Prostate gland (tissue), 2 donors: ENCODE results near the gene LCE1C. TPM values are rescaled to one million over a fixed set of nuclear protein-coding genes. Genes with fewer than 3 reads are reported as not detected.

Source experiments
- DNase-seq: peaks from one replicate; pipeline ENCODE4 v3.0.0-alpha.2; 2019; ENCODE audit warnings: low spot score
- H3K27ac ChIP-seq, 2 donors: fragments of 200-600 bp; sonication (generic); 2 replicates each; pipeline ENCODE4 v1.5.1; 2017 to 2019
- H3K27me3 ChIP-seq: fragments of 200-600 bp; sonication (generic); replicated peaks from 2 replicates; pipeline ENCODE4 v1.5.1; 2019; ENCODE audit not compliant: insufficient read depth
- H3K36me3 ChIP-seq, 2 donors: fragments of 200-600 bp; sonication (generic); 1 replicate in 1 of 2; 2 replicates in 1 of 2; pipeline versions ENCODE4 v1.5.1 to v1.8.1; 2017 to 2019
- H3K4me1 ChIP-seq: fragments of 200-600 bp; sonication (generic); replicated peaks from 2 replicates; pipeline ENCODE4 v1.5.1; 2019
- H3K4me3 ChIP-seq, 2 donors: fragments of 200-600 bp; sonication (generic); 2 replicates each; pipeline ENCODE4 v1.5.1; 2017 to 2019
- H3K9me3 ChIP-seq: fragments of 200-600 bp; sonication (generic); 2 replicates; pipeline ENCODE4 v1.5.1; 2017
- CTCF ChIP-seq, 4 experiments: fragments of 200-600 bp in 2 of 4; fragments of 450-650 bp in 2 of 4; sonication (generic) in 2 of 4; IDR thresholded peaks; 1 replicate in 3 of 4; 2 replicates in 1 of 4; pipeline ENCODE4 v1.5.1; 2016 to 2019; ENCODE audit warnings: antibody characterized with exemption in 4 of 4, mild to moderate bottlenecking in 2 of 4, moderate library complexity in 2 of 4
- POLR2A ChIP-seq: fragments of 450-650 bp; IDR thresholded peaks from one replicate; pipeline ENCODE4 v1.6.1; 2016; ENCODE audit warnings: antibody characterized with exemption, mild to moderate bottlenecking
- POLR2AphosphoS5 ChIP-seq: sonication (generic); formaldehyde crosslinking; IDR thresholded peaks from one replicate; pipeline ENCODE4 v1.6.1; 2017; ENCODE audit warnings: antibody characterized with exemption
- WGBS: methylation state at CpG from one replicate; pipeline ENCODE4 v1.1.5; 2018; 5-methylcytosine and 5-hydroxymethylcytosine counted together
- intact Hi-C: fragments of 100-400 bp; cut with DNase I; formaldehyde crosslinking; loops from one replicate; pipeline ENCODE4 v1.14.2; 2022
- total RNA-seq, 2 donors: library from RNA; depleted of rRNA; stranded (reverse); fragments of >200 nt; gene quantifications; one replicate each; pipeline ENCODE4 v1.1.0, GENCODE V29; 2016

LCE1C gene
- total RNA-seq, 2 donors from 2014 or later = 8.6 TPM; not detected in 1

GRCh38 chr1:152777510-152778137, 28.8 kb downstream of the LCE1C start:
- WGBS = 61% methylated on average over 4 of the region's 4 CpGs
- Histone ChIP-seq H3K27me3 (no peaks in the 10 kb centered on the region), H3K36me3 (no peaks in the 10 kb centered on the region), H3K4me3 (no peak overlapping the region), H3K4me1 (no peaks in the 10 kb centered on the region), H3K9me3 (no peaks in the 10 kb centered on the region), H3K27ac (no peak overlapping the region)
- TF ChIP-seq POLR2A (no peak), POLR2AphosphoS5 (no peak), CTCF (IDR thresholded peaks at IDR 0.05) (no peak)
- DNase-seq = no peak
- intact Hi-C loops = no loop called here

GRCh38 chr1:152776361-152776760, 30.1 kb downstream of the LCE1C start:
- no peak for TF ChIP-seq POLR2A
- TF ChIP-seq CTCF (IDR thresholded peaks at IDR 0.05) = no peak
- no peak for TF ChIP-seq POLR2AphosphoS5
- no peak for DNase-seq
- no peaks in the 10 kb centered on the region for H3K9me3 ChIP-seq
- H3K27me3 ChIP-seq = no peaks in the 10 kb centered on the region
- no peaks in the 10 kb centered on the region for H3K4me1 ChIP-seq
- intact Hi-C loops = no loop called here
- no peak overlapping the region for H3K4me3 ChIP-seq
- no peak overlapping the region for H3K27ac ChIP-seq
- WGBS = 71% methylated on average over 9 of the region's 11 CpGs
- H3K36me3 ChIP-seq = no peaks in the 10 kb centered on the region

- no peak for TF ChIP-seq POLR2A
- TF ChIP-seq POLR2AphosphoS5 = no peak
- no peak for TF ChIP-seq CTCF (IDR thresholded peaks at IDR 0.05)
- intact Hi-C loops = no loop called here
- no peak within 1 kb of the TSS for H3K4me3 ChIP-seq
- no peaks in the 10 kb centered on the region for H3K27me3 ChIP-seq
- no peak within 1 kb of the TSS for H3K27ac ChIP-seq
- WGBS = 52% methylated on average over 6 of the region's 6 CpGs
- DNase-seq = no peak
- H3K9me3 ChIP-seq = no peaks in the 10 kb centered on the region
- no peaks in the 10 kb centered on the region for H3K4me1 ChIP-seq
- H3K36me3 ChIP-seq = no peaks in the 10 kb centered on the region
Measured at GRCh38 chr1:152774875-152775274, 31.6 kb downstream of the LCE1C start, which contains the start of gene LCE1F. Gene LCE1F (plus strand): TSS chr1:152775140. CDS start chr1:152776372, 1,232 bp downstream.

GRCh38 chr1:152770411-152770810, 36.0 kb downstream of the LCE1C start:
- 74% methylated on average over 1 of the region's 1 CpG for WGBS
- TF ChIP-seq CTCF (IDR thresholded peaks at IDR 0.05) (no peak), POLR2A (no peak), POLR2AphosphoS5 (no peak)
- Histone ChIP-seq H3K27ac (no peak overlapping the region), H3K27me3 (no peaks in the 10 kb centered on the region), H3K4me1 (no peaks in the 10 kb centered on the region), H3K9me3 (no peaks in the 10 kb centered on the region), H3K36me3 (no peaks in the 10 kb centered on the region), H3K4me3 (no peak overlapping the region)
- intact Hi-C loops = no loop called here
- DNase-seq = no peak

GRCh38 chr1:152768847-152769533, 37.5 kb downstream of the LCE1C start:
- no peak overlapping the region for H3K27ac ChIP-seq
- no peaks in the 10 kb centered on the region for H3K36me3 ChIP-seq
- TF ChIP-seq POLR2AphosphoS5 (no peak), CTCF (IDR thresholded peaks at IDR 0.05) (no peak), POLR2A (no peak)
- H3K27me3 ChIP-seq = no peaks in the 10 kb centered on the region
- 55% methylated on average over 8 of the region's 8 CpGs for WGBS
- H3K9me3 ChIP-seq = no peaks in the 10 kb centered on the region
- no peak overlapping the region for H3K4me3 ChIP-seq
- H3K4me1 ChIP-seq = no peaks in the 10 kb centered on the region
- intact Hi-C loops = no loop called here
- DNase-seq = no peak
